ENCODE data around the gene GMDS. TPM values are rescaled to one million over a fixed set of nuclear protein-coding genes. Genes with fewer than 3 reads are reported as not detected.
A peak's percentile ranks its signal among the peaks of the same experiment; 100 is the strongest.

GMDS gene
- total and polyA plus RNA-seq, 2 of the 4 experiments (the other 2 are of a cell fraction), result 7.3 to 21.9 TPM

GRCh38 chr6:1986454-1987243 lies 258.8 kb downstream of the GMDS start:
- WGBS, 2 experiments (ENCODE audit: extremely low coverage in 2 of 2, insufficient read length in 1 of 2), result no CpG with 5 or more reads among the region's 1 CpG
- ATAC-seq (ENCODE audit: low read depth) (peak; percentile 63), DNase-seq (peak; percentile 43)
- Histone ChIP-seq H3K18ac (ENCODE audit: low read depth, low read length) (no peak overlapping the region), H2AK5ac (ENCODE audit: low read depth, low read length) (no peak overlapping the region; the same call in 1 of the 2 replicates), H3K79me1 (ENCODE audit: low read depth in 1 of 2, low read length in 2 of 2) (no peaks in the 10 kb centered on the region), H2BK120ac (ENCODE audit: low read depth, low read length) (peak overlapping the region; percentile 3; the same call in 1 of the 2 replicates), H2BK20ac (ENCODE audit: low read depth, low read length) (no peak overlapping the region), H2BK15ac (ENCODE audit: low read depth, low read length) (0 out of 3 replicates have a peak overlapping the region, but pooled peaks have one; percentile 55), H3K4me3 (ENCODE audit: insufficient read depth, low read depth, low read length) (no peak overlapping the region), H3K14ac (replicated peaks; ENCODE audit: low read depth, low read length) (no peak overlapping the region), H2AK9ac (replicated peaks; ENCODE audit: low read depth, low read length, poor library complexity) (no peak overlapping the region), H4K5ac (ENCODE audit: low read depth, low read length) (no peak overlapping the region), H3K4me1 (ENCODE audit: control insufficient read depth, insufficient read depth, low read length) (peaks cover 8% of the 10 kb centered on the region), H4K20me1 (ENCODE audit: insufficient read depth, low read length) (no peaks in the 10 kb centered on the region), H3K4ac (ENCODE audit: low read depth, low read length) (peak overlapping the region; percentile 14; the same call in 1 of the 2 replicates), H2BK5ac (ENCODE audit: low read depth, low read length, poor library complexity, severe bottlenecking) (no peak overlapping the region), H2AFZ (replicated peaks; ENCODE audit: low read length, poor library complexity) (no peak overlapping the region), H3K56ac (ENCODE audit: extremely low read depth, insufficient read depth, low read length) (no peak overlapping the region), H3K9me1 (ENCODE audit: insufficient read depth, low read length) (no peaks in the 10 kb centered on the region; the same call in 1 of the 2 replicates), H3K4me2 (ENCODE audit: low read depth, low read length) (peak overlapping the region; percentile 2; the same call in 1 of the 2 replicates), H3K9me3 (ENCODE audit: control insufficient read depth, insufficient read depth, low read length) (no peaks in the 10 kb centered on the region), H4K91ac (ENCODE audit: insufficient read depth, low read depth, low read length) (peak overlapping the region; percentile 24; the same call in 1 of the 2 replicates), H3K36me3 (ENCODE audit: control insufficient read depth, insufficient read depth, low read length) (no peaks in the 10 kb centered on the region), H3K27me3 (ENCODE audit: control insufficient read depth, insufficient read depth, low read length) (no peaks in the 10 kb centered on the region), H3K9ac (ENCODE audit: low read depth, low read length) (no peak overlapping the region), H4K8ac (ENCODE audit: low read depth in 2 of 2, low read length in 2 of 2) (0 out of 4 replicates have a peak overlapping the region, but pooled peaks of 1 of the 2 experiments have one; percentile 4), H3K23ac (ENCODE audit: low read depth, low read length) (peak overlapping the region; percentile 9; the same call in 1 of the 2 replicates), H3K27ac (ENCODE audit: insufficient read depth, low read length) (no peak overlapping the region)
- ChIA-PET POLR2A (ENCODE audit: unreplicated experiment) (no interaction called here), CTCF (no interaction called here)
- no peak for TF ChIP-seq CTCF (conservative IDR thresholded peaks at IDR 0.05; ENCODE audit: low read depth, low read length)
- no peak for TF ChIP-seq CEBPB (IDR thresholded peaks at IDR 0.05; ENCODE audit: low read depth, low read length)
- no peak for TF ChIP-seq CHD1 (IDR thresholded peaks at IDR 0.05; ENCODE audit: low read depth, low read length)
- no peak for TF ChIP-seq ELK1 (IDR thresholded peaks at IDR 0.05; ENCODE audit: borderline replicate concordance, low read depth, low read length)
- TF ChIP-seq NFE2L2 (IDR thresholded peaks at IDR 0.05; ENCODE audit: low read depth, low read length), result no peak
- no peak for TF ChIP-seq MXI1 (IDR thresholded peaks at IDR 0.05; ENCODE audit: borderline replicate concordance, low read depth, low read length)
- TF ChIP-seq RCOR1 (IDR thresholded peaks at IDR 0.05; ENCODE audit: insufficient replicate concordance, low read length), result no peak
- TF ChIP-seq FOS (IDR thresholded peaks at IDR 0.05; ENCODE audit: low read depth, low read length), result no peak
- no peak for TF ChIP-seq POLR2A (IDR thresholded peaks at IDR 0.05; ENCODE audit: low read depth, low read length)
- dilution Hi-C loops (cut with HindIII; ENCODE audit: low sequenced_read_pairs, unreplicated experiment) (no loop called here), in situ Hi-C loops (cut with MboI; ENCODE audit: low sequenced_read_pairs) (no loop called here), intact Hi-C loops (cut with micrococcal nuclease) (no loop called here)
- BruUV-seq (replicated peaks), result no TSS peak
